ENCODE data around the gene VGLL3.

The VGLL3 gene

GRCh38 chr3:86965166-86965565 is 25.8 kb downstream of the VGLL3 start:
- no peak for TF ChIP-seq ZFX (IDR thresholded peaks at IDR 0.05; ENCODE audit: borderline replicate concordance)
- TF ChIP-seq, protein P1, sequence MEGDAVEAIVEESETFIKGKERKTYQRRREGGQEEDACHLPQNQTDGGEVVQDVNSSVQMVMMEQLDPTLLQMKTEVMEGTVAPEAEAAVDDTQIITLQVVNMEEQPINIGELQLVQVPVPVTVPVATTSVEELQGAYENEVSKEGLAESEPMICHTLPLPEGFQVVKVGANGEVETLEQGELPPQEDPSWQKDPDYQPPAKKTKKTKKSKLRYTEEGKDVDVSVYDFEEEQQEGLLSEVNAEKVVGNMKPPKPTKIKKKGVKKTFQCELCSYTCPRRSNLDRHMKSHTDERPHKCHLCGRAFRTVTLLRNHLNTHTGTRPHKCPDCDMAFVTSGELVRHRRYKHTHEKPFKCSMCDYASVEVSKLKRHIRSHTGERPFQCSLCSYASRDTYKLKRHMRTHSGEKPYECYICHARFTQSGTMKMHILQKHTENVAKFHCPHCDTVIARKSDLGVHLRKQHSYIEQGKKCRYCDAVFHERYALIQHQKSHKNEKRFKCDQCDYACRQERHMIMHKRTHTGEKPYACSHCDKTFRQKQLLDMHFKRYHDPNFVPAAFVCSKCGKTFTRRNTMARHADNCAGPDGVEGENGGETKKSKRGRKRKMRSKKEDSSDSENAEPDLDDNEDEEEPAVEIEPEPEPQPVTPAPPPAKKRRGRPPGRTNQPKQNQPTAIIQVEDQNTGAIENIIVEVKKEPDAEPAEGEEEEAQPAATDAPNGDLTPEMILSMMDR (IDR thresholded peaks at IDR 0.05) = no peak

DNA sequence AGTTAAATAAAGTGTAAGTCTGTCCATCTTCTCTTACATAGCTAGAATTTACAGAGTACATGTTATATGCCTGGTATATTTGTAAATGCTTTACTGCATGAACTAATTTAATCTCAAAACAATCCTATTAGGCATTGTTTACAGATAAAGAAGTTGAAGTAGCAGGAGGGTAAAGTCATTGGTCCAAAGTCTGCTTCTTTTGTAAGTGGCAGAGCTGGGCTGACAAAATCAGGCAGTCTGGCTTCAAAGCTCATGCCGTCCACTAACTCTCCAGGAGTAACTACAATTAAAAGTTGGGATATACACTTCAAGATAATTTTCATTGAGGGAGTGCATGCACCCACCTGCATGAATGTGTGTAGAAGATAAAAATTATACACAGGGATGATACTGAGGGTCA is 27.3 kb downstream of the VGLL3 start:
- TF ChIP-seq ZFX (IDR thresholded peaks at IDR 0.05; ENCODE audit: borderline replicate concordance) = no peak
- TF ChIP-seq, protein P1 (IDR thresholded peaks at IDR 0.05) = no peak
- H3K27ac ChIP-seq = no peak overlapping the region

More at GRCh38 chr3:86965166-86965565, 25.8 kb downstream of the VGLL3 start:
- H3K27ac ChIP-seq = no peak overlapping the region

DNA sequence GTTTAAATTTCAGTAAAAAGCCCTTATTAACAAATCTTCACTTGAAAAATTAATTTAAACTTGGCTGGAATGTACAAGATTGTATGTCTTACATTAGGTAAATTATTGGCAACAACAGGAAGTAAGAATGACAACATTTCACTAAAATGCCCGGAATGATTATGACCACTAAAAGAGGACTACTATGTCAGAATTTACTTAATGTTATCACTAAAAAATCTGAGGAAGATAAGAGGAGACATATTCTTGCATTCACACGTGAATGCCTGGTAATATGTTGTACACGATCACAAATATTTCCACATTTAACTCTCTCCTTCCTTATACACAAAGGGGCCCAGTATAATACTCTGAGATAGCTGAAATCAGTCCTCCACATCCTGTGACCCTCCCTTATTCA is 29.7 kb downstream of the VGLL3 start:
- no peak overlapping the region for H3K27ac ChIP-seq
- TF ChIP-seq ZFX (IDR thresholded peaks at IDR 0.05; ENCODE audit: borderline replicate concordance) = no peak
- TF ChIP-seq, protein P1 (IDR thresholded peaks at IDR 0.05) = no peak

- no peak overlapping the region for H3K27ac ChIP-seq
- TF ChIP-seq, protein P1 (IDR thresholded peaks at IDR 0.05) = no peak
- no peak for TF ChIP-seq ZFX (IDR thresholded peaks at IDR 0.05; ENCODE audit: borderline replicate concordance)
These were observed 30.4 kb downstream of the VGLL3 start for GRCh38 chr3:86960550-86960949.

DNA sequence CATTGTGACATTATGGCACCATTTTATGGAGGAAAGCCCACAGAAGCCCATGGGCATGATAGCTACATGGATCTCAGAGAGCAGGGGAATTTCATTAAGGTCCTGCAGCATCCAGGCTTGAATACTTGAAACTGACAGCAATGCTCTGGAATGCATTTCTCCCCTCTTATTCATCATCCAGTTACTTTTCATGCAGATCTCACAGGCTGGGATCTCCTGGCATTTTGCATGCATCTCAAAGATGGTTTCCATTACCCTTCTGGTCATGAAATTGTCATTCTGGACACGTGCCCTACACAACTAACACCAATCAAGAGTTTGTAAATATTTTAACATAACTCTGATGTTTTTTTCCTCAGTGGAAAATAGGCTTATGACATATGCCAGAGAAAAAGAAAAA is 32.4 kb downstream of the VGLL3 start:
- H3K27ac ChIP-seq = no peak overlapping the region
- TF ChIP-seq, protein P1 (IDR thresholded peaks at IDR 0.05) = no peak
- no peak for TF ChIP-seq ZFX (IDR thresholded peaks at IDR 0.05; ENCODE audit: borderline replicate concordance)

- H3K27ac ChIP-seq = no peak overlapping the region
- TF ChIP-seq, protein P1 (IDR thresholded peaks at IDR 0.05) = no peak
- no peak for TF ChIP-seq ZFX (IDR thresholded peaks at IDR 0.05; ENCODE audit: borderline replicate concordance)
These were observed 36.2 kb downstream of the VGLL3 start for GRCh38 chr3:86954747-86955146.

- TF ChIP-seq, protein P1 (IDR thresholded peaks at IDR 0.05) = no peak
- no peak for TF ChIP-seq ZFX (IDR thresholded peaks at IDR 0.05; ENCODE audit: borderline replicate concordance)
- no peak overlapping the region for H3K27ac ChIP-seq
These were observed 36.7 kb downstream of the VGLL3 start for GRCh38 chr3:86954226-86954625.
